ENCODE data around the gene SSR1. TPM values are rescaled to one million over a fixed set of nuclear protein-coding genes. Genes with fewer than 3 reads are reported as not detected.

The SSR1 gene
- total RNA-seq, 1 experiment from 2014 or later = 102 TPM

GRCh38 chr6:7222197-7222596, 90.8 kb downstream of the SSR1 start:
- no peak overlapping the region for H2BK120ac ChIP-seq (ENCODE audit: low read depth, low read length, poor library complexity, severe bottlenecking)
- H4K91ac ChIP-seq (ENCODE audit: insufficient read length, low read depth, low read length) = no peak overlapping the region
- no peaks in the 10 kb centered on the region for H4K20me1 ChIP-seq (ENCODE audit: control insufficient read depth, insufficient read depth, insufficient read length)
- peaks cover 26 to 36% of the 10 kb centered on the region in 2 experiments for H3K4me1 Mint-ChIP-seq
- no peak overlapping the region for H3K18ac ChIP-seq (ENCODE audit: insufficient read length, low read depth, low read length)
- no peak overlapping the region for H2BK15ac ChIP-seq (ENCODE audit: low read depth, low read length)
- no peaks in the 10 kb centered on the region for H3K23me2 ChIP-seq (ENCODE audit: insufficient read length, low read depth, low read length, poor library complexity, severe bottlenecking)
- H4K5ac ChIP-seq (ENCODE audit: insufficient read length, low read depth, low read length) = no peak overlapping the region
- no peak overlapping the region for H4K8ac ChIP-seq (replicated peaks; ENCODE audit: insufficient read length, low read depth, low read length)
- no peak overlapping the region for H2AK5ac ChIP-seq (ENCODE audit: insufficient read length, low read length)
- H2AFZ ChIP-seq (ENCODE audit: low read length) = no peak overlapping the region
- no peak overlapping the region for H2BK20ac ChIP-seq (ENCODE audit: low read depth, low read length, poor library complexity, severe bottlenecking)
- no peaks in the 10 kb centered on the region for H3K79me1 ChIP-seq (ENCODE audit: insufficient read depth, low read depth, low read length, poor library complexity, severe bottlenecking)
- no peak for DNase-seq
- H3K79me2 ChIP-seq (ENCODE audit: insufficient read depth, low read length) = no peaks in the 10 kb centered on the region
- H3K56ac ChIP-seq (ENCODE audit: insufficient read length, low read depth, low read length) = no peak overlapping the region
- no peak overlapping the region for H3K4ac ChIP-seq (ENCODE audit: low read depth, low read length)
- no peak overlapping the region for H3T11ph ChIP-seq (ENCODE audit: low read length)
- no peaks in the 10 kb centered on the region for H3K27me3 ChIP-seq (ENCODE audit: insufficient read depth, low read length)
- no peak for TF ChIP-seq CTCF (conservative IDR thresholded peaks at IDR 0.05)
- no peak overlapping the region for H3K23ac ChIP-seq (ENCODE audit: insufficient read length, low read depth, low read length)
- no peaks in the 10 kb centered on the region for H3K27me3 Mint-ChIP-seq (ENCODE audit: low read depth)
- H3K9me3 Mint-ChIP-seq = no peaks in the 10 kb centered on the region
- peaks cover 6% of the 10 kb centered on the region; the same call in 1 of the 2 replicates for H3K4me1 ChIP-seq (ENCODE audit: insufficient read depth, low read length)
- H3K27ac ChIP-seq (ENCODE audit: insufficient read length, low read depth, low read length) = no peak overlapping the region
- WGBS (ENCODE audit: extremely low coverage, insufficient read length, low lambda C conversion rate) = no CpG with 5 or more reads among the region's 5 CpGs
- peaks cover 7 to 35% (median 12%) of the 10 kb centered on the region in 3 experiments for H3K36me3 Mint-ChIP-seq (ENCODE audit: insufficient read depth in 1 of 3, low read depth in 3 of 3)
- H3K9ac ChIP-seq (ENCODE audit: extremely low read depth, insufficient read length, low read length) = no peak overlapping the region
- no peak overlapping the region for H2BK12ac ChIP-seq (ENCODE audit: insufficient read length, low read depth, low read length)
- H2BK5ac ChIP-seq (ENCODE audit: insufficient read length, low read length) = no peak overlapping the region
- no peak overlapping the region for H3K4me3 Mint-ChIP-seq
- no peak overlapping the region for H3K4me2 ChIP-seq (ENCODE audit: insufficient read depth, insufficient read length, low read length)
- no peak overlapping the region for H3K27ac Mint-ChIP-seq
- H3K9me3 ChIP-seq (ENCODE audit: control insufficient read depth, low read depth, low read length) = no peaks in the 10 kb centered on the region
- H3K14ac ChIP-seq (ENCODE audit: insufficient read depth, low read length) = no peak overlapping the region

Measured in H9 (cell line).